Right ventricle myocardium inferior (tissue), 1 donor: Measurements from ENCODE around the gene NPHP4. TPM values are rescaled to one million over a fixed set of nuclear protein-coding genes. Genes with fewer than 3 reads are reported as not detected.
"Not testable (repeated sequence)": the region's sequence is repeated elsewhere in the genome, so short reads cannot be mapped to it uniquely, and the experiment has no call there.

Experiments used
- ATAC-seq: fragments of 200-7000 bp; cut with Tn5 transposase; one replicate; pipeline ENCODE4 v1.9.1; 2020; ENCODE audit warnings: mild to moderate bottlenecking, moderate library complexity
- DNase-seq: peaks from one replicate; pipeline ENCODE4 v3.0.0; 2021; ENCODE audit errors: missing footprints
- intact Hi-C: fragments of 100-400 bp; cut with DNase I; formaldehyde crosslinking; loops from one replicate; pipeline ENCODE4 v1.11.0; 2022
- total RNA-seq: library from RNA; stranded (reverse); fragmentation: NEBNext Ultra II Directional; extraction: Animal tissue kit (Norgen Biotek cat#: 25700); gene quantifications from one replicate; pipeline ENCODE4 v1.2.1, GENCODE V29; 2021
- donor health status: DM: no; HTN: yes; CAD: no; lungs with severe emphysema.

Gene NPHP4
- total RNA-seq, 1 donor from 2014 or later, result 4.8 TPM

DNA sequence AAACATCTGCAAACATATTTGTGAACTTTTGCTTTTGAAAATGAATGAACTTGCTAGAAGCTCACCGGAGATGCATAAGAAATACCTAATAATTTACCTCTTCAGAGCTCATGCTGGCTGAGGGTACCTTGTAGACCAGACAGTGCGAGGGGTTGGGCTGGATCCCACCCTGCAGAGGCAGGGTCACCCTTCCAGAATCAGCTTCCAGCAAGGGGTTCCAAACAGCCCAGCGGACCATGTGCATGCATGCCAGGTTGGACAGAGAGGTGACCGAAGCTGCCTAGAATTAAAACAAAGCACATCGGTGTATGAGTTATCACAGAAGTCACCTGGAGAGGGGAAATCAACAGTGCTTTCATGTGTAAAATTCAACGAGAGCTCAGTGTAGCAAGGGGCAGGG is 59.2 kb downstream of the NPHP4 start:
- ATAC-seq (no peak), DNase-seq (no peak)
- intact Hi-C loops, result no loop called here

DNA sequence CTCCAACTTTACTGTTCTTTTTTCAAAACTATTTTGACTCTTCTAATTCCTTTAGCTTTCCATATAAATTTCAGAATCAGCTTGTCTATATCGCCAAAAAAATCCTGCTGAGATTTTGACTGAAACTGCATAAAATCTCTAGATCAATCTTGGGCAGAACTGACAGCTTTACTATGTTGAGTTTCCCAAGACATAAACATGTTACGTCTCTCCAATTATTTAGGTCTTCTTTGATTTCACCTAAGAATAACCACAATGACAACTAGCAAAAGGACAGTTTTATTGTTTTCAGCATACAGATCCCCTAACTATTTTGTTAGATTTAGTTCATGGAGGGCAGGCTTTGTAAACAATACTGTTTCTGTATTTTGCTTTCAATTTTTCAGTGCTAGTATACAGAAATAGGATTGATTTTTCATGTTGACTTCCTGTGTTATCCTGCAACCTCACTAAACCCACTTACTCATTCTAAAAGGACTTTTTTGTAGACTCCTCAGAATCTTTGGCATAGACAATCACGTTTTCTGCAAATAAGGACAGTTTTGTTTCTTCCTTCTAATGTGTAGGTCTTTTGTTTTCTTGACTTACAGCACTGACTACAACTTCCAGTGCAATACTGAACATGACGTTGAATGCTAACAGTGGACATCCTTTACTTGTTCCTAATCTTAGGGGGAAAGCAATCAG is 63.4 kb downstream of the NPHP4 start:
- DNase-seq (no peak), ATAC-seq (no peak)
- intact Hi-C loops, result no loop called here

- ATAC-seq (no peak), DNase-seq (no peak)
- intact Hi-C loops, result no loop called here
These were observed 64.5 kb downstream of the NPHP4 start for GRCh38 chr1:5927506-5928370.

DNA sequence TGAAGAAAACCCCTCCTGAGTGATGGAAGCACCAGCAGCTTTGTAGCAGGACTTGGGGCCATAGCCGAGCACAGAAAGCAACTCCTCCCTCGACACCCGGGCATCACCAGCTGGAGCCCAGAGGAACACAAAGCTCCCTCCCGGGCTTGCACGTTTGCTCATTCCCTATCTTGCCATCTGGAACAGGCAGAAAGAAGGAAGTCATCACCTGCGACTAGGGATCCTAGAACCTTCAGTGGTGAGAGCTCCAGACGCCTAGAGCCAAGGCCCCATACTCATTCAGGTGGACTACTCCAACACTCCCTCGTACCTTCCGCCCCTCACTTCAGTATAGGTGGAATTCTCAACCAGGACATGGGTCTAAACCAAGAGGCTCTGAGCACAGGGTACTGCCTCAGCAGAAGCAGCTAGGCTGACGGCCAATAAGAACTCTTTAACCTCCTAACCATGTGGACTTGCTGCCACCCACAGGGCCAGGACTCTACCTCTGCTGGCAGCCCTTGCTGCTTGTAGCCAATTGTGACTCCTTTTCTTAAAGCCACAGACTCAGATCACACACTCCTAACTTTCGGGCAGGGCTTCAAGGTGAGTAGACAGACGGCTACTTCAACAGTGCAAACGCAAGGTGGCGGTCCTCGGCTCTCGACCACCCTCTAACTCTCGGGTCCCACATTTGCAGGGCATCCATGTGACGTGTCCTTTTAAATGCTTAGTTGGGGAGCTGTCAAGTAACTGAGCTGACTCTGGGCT is 65.4 kb downstream of the NPHP4 start:
- intact Hi-C loops, result no loop called here
- DNase-seq, result no peak
- ATAC-seq, result no peak

DNA sequence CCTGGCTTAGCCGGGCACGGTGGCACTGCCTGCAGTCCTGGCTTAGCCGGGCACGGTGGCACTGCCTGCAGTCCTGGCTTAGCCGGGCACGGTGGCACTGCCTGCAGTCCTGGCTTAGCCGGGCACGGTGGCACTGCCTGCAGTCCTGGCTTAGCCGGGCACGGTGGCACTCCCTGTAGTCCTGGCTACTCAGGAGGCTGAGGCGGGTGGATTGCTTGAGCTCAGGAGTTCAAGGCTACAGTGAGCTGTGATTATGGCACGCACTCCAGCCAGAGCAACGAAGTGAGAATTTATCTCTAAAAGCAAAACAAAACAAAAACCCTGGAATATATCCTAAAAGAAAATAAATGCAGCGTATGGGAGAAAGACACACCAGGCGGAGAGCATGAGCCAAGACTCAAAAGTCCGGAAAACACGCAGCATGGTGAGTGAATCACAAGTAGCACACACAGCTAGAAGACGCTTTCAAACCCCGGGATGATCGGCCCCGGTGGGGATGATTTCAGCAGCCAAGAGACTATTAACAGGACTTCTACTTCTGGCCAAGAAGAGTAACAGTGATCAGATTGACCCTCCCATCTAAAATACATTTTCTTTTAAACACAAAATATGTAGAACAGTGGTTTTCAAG is 69.4 kb downstream of the NPHP4 start:
- not testable (repeated sequence) for DNase-seq

DNA sequence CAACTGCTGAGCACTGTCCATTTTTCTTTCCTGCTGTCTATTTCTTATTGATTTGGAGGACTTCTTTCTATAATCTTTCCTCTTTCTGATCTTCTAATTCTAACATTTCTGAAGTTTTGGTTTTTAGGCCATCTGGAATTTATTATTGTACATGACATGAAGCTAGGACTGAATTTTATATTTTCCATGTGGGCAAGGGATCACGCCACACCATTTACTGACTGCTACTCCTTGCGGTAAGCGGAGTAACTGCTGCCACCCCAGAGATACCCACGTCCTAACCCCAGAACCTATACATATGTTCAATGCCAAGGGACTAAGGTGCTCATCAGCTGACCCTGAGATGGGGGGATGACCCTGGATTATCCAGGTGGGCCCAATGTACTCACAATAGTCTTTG is 70.6 kb downstream of the NPHP4 start:
- intact Hi-C loops, result no loop called here
- DNase-seq, result no peak
- no peak for ATAC-seq

More for the DNA sequence above, 69.4 kb downstream of the NPHP4 start:
- ATAC-seq, intact Hi-C loops: not testable (repeated sequence)

- DNase-seq (no peak), ATAC-seq (no peak)
- intact Hi-C loops, result no loop called here
These were observed 71.1 kb downstream of the NPHP4 start for GRCh38 chr1:5921129-5921528.

DNA sequence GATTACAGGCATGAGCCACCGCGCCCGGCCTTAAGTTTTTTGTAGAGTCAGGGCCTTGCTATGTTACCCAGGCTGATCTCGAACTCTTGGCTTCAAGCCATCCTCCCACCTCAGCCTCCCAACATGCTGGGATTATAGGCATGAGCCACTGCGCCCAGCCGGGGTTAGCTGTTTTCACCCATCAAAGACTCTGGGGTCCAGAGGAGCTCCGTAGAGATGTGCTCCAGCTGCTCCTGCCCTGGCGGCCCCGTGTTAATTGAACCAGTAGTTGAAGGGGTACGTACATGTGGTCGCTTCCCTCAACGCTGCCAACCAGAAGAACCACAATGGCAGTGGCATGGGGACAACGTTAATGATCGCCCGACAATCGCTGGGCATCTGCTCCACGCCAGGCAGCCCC is 72.0 kb downstream of the NPHP4 start:
- ATAC-seq (no peak), DNase-seq (no peak)
- intact Hi-C loops, result no loop called here

DNA sequence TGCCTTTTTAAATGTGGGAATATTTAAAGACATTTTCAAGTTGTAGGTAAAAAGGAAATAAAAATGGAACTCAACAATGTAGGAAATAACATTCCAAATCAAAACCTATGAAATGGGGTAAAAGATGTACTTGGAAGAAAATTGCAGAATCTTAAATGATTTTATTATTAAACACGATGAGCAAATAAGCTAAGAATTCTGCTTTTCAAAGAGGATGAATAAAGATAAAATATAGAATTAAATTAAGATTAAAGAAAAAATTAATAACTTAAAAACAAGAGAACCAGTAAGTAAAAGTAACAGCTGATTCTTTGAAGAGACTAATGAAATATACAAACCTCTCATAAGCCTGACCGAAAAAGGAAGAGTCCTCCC is 74.0 kb downstream of the NPHP4 start:
- intact Hi-C loops, result loop anchor here (5.0 kb wide), 1 partner anchor 406 kb away; no protein-coding TSS in a partner anchor
- DNase-seq (no peak), ATAC-seq (no peak)

GRCh38 chr1:5917591-5918274 is 74.5 kb downstream of the NPHP4 start:
- ATAC-seq, result no peak
- intact Hi-C loops, result loop anchor here (5.0 kb wide), 1 partner anchor 405 kb away; no protein-coding TSS in a partner anchor

GRCh38 chr1:5917281-5917590 is 75.0 kb downstream of the NPHP4 start:
- DNase-seq (no peak), ATAC-seq (no peak)
- intact Hi-C loops, result loop anchor here (5.0 kb wide), 1 partner anchor 405 kb away; no protein-coding TSS in a partner anchor

More at GRCh38 chr1:5917591-5918274, 74.5 kb downstream of the NPHP4 start:
- no peak for DNase-seq

DNA sequence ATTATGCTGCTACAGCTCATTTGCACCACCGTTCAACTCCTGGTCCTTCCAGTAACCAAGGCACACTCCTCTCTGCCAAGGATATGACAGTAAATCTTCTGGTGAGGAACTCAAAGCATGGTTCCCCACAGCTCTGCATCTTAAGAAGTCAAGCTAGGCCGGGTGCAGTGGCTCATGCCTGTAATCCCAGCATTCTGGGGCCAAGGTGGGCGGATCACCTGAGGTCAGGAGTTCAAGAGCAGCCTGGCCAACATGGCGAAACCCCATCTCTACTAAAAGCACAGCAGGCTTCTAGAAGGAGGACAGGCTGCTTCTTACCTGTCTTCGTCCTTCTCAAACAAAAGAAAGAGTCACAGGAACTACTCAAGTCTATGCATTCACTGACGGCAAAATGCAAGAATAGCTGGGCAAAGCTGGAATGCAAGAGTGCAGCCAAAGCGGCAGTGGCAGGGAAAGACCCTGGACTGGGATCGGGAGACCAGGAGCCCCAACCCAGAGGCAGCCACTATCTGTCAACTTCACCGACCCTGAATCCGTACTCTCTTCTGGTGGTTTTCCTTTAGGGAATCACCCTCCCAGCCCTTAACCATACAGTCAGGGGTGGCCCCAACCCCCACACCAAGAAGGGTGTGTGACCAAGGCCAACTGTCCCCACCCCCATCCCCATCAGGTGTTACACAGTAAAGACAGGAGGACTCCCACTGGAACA is 75.5 kb downstream of the NPHP4 start:
- DNase-seq (no peak), ATAC-seq (no peak)
- intact Hi-C loops, result loop anchor here (5.0 kb wide), 1 partner anchor 404 kb away; no protein-coding TSS in a partner anchor

GRCh38 chr1:5915587-5916571 is 76.3 kb downstream of the NPHP4 start:
- DNase-seq, result no peak

DNA sequence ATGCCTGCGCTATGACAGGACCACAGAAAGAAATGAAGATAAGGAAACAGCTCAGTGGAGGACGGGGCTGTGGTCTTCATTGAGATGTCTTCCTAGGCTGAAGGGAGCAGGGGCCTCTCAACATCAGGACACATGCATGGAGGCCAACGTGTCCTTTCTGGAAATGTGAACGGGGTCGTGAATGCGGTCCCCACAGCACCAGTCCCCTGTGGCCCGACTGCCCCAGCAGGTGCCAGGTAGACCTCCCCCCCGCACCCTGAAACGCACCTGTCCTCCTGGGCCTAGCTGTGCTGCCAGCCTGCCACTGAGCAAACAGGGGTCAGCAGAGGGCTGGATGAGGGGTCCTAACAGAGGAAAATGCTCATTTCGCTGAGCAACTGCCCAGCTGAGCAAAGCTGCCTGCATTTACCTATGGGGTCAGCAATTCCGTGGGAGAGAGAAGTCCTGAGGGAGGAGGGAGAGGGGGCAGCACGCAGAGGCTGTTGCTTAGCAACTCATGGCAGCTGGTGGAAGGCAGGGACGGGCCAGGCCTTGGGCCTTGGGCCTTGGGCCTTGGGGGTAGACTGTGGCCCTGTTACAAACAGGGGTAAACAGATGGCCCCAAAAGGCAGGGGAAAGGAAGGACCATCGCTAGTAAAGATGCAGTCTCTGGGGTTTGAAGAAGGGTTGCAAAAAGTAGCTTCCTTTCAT is 77.4 kb downstream of the NPHP4 start:
- ATAC-seq, result no peak
- intact Hi-C loops, result loop anchor here (5.0 kb wide), 1 partner anchor 403 kb away; no protein-coding TSS in a partner anchor
- DNase-seq, result no peak

More at GRCh38 chr1:5915587-5916571, 76.3 kb downstream of the NPHP4 start:
- intact Hi-C loops, result loop anchor here (5.0 kb wide), 1 partner anchor 404 kb away; no protein-coding TSS in a partner anchor
- ATAC-seq, result no peak

- no peak for ATAC-seq
These were observed 78.3 kb downstream of the NPHP4 start for GRCh38 chr1:5913876-5914275.

More at GRCh38 chr1:5913876-5914275, 78.3 kb downstream of the NPHP4 start:
- intact Hi-C loops, result no loop called here
- DNase-seq, result no peak
